GM21528 (cell line): ENCODE measurements around the gene COMT.

Experiments used
- ATAC-seq: cut with Tn5 transposase; IDR thresholded peaks from one replicate; pipeline ENCODE4 v1.9.1; 2021; ENCODE audit warnings: mild to moderate bottlenecking, moderate library complexity; ENCODE audit not compliant: unreplicated experiment, low FRiP score

The COMT gene

GRCh38 chr22:19980766-19981165, 39.2 kb downstream of the COMT start:
- ATAC-seq, result no peak

- no peak for ATAC-seq
Observed at GRCh38 chr22:19981171-19981960, 39.8 kb downstream of the COMT start.

GRCh38 chr22:19981961-19982920, 40.7 kb downstream of the COMT start:
- no peak for ATAC-seq

GRCh38 chr22:19982991-19983578, 41.5 kb downstream of the COMT start:
- ATAC-seq, result no peak

- no peak for ATAC-seq
Observed at GRCh38 chr22:19983741-19984140, 42.2 kb downstream of the COMT start.

GRCh38 chr22:19984201-19984753, 42.7 kb downstream of the COMT start:
- no peak for ATAC-seq

GRCh38 chr22:19984851-19985811, 43.6 kb downstream of the COMT start:
- ATAC-seq, result no peak

GRCh38 chr22:19986011-19986409, 44.4 kb downstream of the COMT start:
- ATAC-seq, result no peak

- no peak for ATAC-seq
Observed at GRCh38 chr22:19986410-19987341, 45.1 kb downstream of the COMT start.

- no peak for ATAC-seq
Observed at GRCh38 chr22:19987394-19988306, 46.1 kb downstream of the COMT start.

GRCh38 chr22:19988331-19988808, 46.8 kb downstream of the COMT start:
- ATAC-seq, result no peak

- no peak for ATAC-seq
Observed at GRCh38 chr22:19988965-19989724, 47.6 kb downstream of the COMT start.

GRCh38 chr22:19989725-19990067, 48.1 kb downstream of the COMT start:
- ATAC-seq, result no peak

GRCh38 chr22:19990188-19990587, 48.6 kb downstream of the COMT start:
- no peak for ATAC-seq

- no peak for ATAC-seq
Observed at GRCh38 chr22:19990609-19991394, 49.2 kb downstream of the COMT start.

- ATAC-seq, result no peak
Observed at GRCh38 chr22:19991395-19991644, 49.7 kb downstream of the COMT start.
